GM15510 (cell line): ENCODE measurements around the gene FN3K.

Experiments
- POLR2A ChIP-seq: IDR thresholded peaks from 3 replicates; pipeline ENCODE4 v1.6.1; 2011; ENCODE audit warnings: borderline replicate concordance; ENCODE audit not compliant: insufficient read length; ENCODE audit errors: extremely low read depth

The FN3K gene

DNA sequence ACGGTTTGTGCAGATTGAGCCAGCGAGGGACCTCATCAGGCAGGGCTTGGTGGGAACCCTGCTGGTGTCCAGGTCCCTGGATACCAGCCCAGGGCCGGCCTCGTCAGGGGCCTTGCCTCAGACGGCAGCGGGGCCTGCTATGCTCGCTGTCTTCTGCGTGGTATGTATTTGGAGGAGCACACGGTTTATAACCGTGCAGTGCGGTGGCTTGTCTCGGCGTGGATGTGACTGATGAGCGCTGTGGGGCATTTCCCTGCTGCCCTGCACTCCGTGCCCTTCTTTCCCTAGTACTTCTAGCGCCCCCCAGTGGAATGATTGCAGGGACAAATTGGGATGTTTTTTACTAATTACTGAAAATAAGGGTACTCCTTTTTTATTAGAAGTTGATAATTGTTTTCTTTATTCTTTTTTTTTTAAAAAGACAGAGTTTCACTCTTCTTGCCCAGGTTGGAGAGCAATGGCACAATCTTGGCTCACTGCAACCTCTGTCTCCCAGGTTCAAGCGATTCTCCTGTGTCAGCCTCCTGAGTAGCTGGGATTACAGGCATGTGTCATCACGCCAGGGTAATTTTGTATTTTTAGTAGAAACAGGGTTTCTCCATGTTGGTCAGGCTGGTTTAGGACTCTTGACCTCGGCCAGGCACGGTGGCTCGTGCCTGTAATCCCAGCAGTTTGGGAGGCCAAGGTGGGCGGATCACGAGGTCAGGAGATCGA, 31.8 kb downstream of the FN3K start:
- no peak for TF ChIP-seq POLR2A

DNA sequence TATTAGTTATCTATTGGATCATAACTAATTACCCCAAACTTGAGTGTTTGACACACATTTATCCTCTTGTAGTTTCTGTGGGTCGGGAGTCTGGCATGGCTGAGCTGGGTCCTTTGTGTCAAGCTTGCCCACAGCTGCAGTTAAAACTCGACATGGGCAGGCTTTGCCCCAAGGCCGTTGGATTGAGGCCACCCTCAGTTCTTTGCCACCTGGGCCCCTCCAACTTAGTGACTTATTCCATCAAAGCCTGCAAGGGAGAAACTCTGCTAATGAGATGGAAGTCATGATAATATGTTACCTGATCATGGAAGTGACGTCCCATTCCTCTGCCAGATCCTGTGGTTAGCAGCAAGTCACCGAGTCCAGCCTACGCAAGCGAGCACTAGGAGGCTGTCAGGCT, 33.6 kb downstream of the FN3K start:
- no peak for TF ChIP-seq POLR2A

DNA sequence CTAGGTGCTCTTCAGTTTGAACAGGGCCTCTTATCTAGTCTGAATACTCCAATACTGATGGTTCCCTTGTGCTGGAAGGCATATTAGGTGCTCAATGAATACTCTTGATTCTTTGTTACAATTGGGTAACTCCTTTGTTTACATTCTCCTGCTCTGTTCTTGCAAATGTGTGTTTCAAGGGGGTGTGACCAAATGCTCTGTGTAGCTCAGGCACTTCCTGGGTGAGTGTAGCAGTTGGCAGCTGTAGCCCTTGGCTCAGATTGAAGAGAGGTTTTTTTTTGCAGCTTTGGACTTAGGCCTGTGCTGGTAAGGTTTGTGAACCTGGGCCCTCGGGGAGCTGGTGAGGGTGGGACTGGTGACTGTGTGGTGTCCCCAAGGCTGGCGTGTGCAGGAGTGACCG, 36.6 kb downstream of the FN3K start:
- TF ChIP-seq POLR2A = no peak

- no peak for TF ChIP-seq POLR2A
These were observed 39.8 kb downstream of the FN3K start for GRCh38 chr17:82775001-82775823.

GRCh38 chr17:82776454-82776853, 41.0 kb downstream of the FN3K start:
- no peak for TF ChIP-seq POLR2A

DNA sequence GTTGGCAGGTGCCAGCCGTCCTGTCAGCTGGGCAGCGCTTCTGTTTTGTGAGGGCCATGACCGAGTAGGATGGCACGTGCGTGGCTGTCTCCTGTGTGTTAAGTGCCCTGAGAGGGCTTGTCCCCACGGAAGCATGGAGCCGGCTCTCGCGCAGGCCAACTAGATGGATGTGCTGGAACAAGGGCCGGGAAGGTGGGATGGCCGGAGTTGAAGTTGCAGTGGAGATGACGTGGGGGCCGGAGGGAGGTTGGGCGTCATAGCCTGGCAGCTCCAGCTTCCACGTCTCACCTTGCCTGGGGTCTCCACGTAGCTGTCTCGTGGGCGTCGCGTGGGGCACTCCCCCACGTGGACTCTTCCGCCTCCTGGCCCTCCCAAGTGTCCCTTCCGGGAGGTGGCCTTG, 44.1 kb downstream of the FN3K start:
- no peak for TF ChIP-seq POLR2A

GRCh38 chr17:82780195-82780594, 44.8 kb downstream of the FN3K start:
- TF ChIP-seq POLR2A = no peak

- no peak for TF ChIP-seq POLR2A
These were observed 45.8 kb downstream of the FN3K start for GRCh38 chr17:82780971-82781893.

- no peak for TF ChIP-seq POLR2A
These were observed 46.5 kb downstream of the FN3K start for GRCh38 chr17:82781894-82782274.

- TF ChIP-seq POLR2A = no peak
These were observed 47.3 kb downstream of the FN3K start for GRCh38 chr17:82782657-82783207.

- no peak for TF ChIP-seq POLR2A
These were observed 48.1 kb downstream of the FN3K start for GRCh38 chr17:82783498-82783897.

DNA sequence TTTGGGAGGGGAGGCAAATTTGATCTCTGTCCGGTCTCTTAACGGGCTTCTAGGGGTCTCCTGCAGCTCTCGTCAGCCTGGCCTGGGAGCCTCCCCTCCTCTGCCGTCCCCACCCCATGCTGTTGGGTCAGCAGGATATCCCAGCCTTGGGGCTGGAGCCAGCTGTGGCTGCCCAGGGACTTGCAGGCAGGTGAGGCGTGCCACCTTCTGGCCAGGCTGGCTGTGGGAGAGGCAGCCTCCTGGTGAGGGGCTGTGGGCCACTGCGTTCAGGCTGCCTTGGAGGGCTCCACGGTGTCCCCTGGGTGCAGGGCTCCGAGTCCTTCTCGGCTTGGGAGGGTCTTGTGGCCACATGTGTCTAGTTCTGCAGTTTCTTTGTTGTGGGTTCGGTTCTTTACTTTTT, 51.0 kb downstream of the FN3K start:
- TF ChIP-seq POLR2A = no peak

DNA sequence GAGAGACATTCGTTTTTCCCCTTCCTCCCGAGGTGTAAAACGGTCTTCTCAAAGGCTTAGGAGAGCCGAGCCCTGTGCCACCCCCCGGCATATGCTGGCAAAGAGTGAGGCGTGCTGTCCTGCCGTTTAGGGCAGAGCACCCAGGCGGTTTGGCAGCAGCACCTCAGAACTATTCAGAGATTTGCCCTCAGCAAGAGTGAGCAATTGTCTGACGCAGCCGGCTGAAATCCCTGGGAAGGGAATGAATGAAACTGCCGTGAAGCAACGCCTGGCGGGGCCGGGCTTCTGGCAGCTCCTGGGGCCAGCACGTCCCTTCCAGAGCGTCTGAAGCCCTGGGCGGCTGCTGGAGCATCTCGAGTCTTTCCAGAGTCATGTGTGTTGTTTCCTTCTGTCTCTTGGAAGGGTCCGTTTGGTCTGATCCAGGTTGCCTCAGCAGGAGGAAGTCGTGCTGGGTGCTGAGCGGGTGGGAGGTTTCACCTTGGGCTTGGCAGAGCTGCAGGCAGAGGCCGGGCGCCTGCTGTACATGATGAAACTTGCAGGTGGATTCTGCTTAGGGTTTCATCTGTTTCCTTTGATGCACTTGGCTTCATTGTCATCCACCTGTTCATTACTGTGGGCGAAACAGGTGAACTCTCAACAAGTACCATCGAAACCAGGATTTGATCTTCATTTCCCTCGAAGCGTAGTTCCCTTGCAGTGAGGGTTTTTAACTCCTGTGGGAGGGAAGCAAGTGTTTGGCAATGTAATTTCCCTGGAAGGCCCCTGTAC, 51.9 kb downstream of the FN3K start:
- no peak for TF ChIP-seq POLR2A
